Hindlimb muscle (tissue), 1 donor: ENCODE results near the gene ZMYND10. TPM values are rescaled to one million over a fixed set of nuclear protein-coding genes. Genes with fewer than 3 reads are reported as not detected.

Experiments
- DNase-seq: peaks from one replicate; pipeline ENCODE4 v3.0.0-alpha.2; 2013
- polyA plus RNA-seq: library from polyadenylated mRNA; unstranded; fragments of 120-200 nt; gene quantifications from one replicate; pipeline ENCODE4 v1.2.1, GENCODE V29; 2013; ENCODE audit not compliant: insufficient read length

Gene ZMYND10
- 1.4 TPM for polyA plus RNA-seq

DNA sequence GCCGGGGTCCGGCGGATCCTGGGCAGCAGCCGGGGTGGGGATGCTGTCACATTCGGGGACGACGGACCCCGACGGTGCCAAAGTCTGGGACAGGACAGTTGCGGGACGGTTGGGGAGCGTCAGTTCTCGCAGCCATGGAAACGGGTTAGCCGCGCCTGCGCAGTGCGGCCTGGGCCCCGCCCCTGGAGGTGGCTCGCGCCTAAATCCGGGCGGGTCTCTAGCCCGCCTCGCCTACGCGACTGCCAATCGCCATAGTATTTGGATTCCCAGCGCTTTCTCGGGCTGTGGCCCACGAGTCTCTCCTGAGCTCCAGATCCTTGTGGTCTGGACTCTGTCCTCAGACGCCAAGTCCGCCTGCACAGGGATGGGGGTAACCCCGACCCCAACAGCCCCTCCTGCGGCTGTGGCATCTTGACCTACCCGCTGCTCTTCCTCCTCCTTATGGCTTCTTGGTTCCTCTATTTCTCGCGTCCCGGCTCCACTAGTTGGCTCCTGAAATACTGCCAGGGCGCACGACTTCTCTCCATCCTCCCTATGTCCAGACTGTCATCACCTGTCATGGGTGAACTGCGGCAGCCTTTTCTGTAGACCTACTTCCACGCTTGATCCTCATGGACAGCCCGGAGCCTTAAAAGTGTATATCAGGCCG, at the start of gene ZMYND10:
ZMYND10 (minus strand) TSS at position 147 of the 649 bp plus-strand sequence. CDS start 153 bp downstream, outside the sequence.
- DNase-seq = no peak

DNA sequence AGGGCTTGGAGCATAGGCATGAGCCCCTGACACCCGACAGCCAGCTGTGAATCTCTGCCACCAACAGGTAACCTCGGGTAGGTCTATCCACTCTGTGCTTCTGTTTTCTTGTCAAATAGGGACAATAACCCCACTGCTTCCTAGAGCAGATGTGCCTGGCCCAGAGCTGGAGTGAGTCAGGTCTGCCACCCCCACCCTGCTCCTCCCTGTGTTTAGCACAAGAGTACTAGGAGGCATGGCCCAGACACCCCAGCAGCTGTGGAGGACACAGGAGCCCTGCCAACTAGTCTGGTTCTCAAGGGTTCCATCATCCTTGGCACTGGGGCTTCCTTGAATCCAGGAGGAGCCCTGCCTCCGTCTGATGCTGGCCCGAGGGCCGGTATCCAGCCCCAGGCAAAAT, 47.5 kb upstream of the ZMYND10 start:
- DNase-seq = no peak

DNA sequence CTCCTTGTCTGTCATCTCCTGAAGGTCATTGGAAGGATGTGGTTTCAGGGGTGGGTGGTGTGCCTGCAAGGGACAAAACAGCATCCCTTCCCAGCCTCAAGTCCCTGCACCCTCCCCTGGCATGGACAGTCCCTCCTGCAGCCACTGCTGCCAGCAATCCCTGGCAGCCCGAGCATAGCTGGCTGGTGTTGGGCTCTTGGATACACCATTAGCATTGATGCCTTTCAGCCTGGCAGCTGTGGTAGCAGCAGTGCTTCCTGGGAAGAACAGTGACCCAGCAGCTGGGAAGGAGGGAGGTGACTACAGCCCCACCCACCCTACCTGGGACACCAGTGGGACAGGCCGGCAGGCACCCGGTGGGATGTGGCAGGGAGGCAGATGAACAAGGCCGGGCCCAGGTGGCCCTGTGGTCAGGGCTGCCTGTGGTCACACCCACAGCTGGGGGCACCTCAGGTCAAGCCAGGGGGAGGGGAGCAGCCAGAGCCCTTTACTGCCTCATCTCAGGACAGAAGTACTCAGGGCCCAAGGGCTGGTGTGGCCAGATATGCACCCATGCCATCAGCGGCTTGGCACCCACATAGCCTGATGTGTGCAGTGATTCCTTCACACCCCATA, 46.7 kb upstream of the ZMYND10 start:
- DNase-seq = no peak

DNA sequence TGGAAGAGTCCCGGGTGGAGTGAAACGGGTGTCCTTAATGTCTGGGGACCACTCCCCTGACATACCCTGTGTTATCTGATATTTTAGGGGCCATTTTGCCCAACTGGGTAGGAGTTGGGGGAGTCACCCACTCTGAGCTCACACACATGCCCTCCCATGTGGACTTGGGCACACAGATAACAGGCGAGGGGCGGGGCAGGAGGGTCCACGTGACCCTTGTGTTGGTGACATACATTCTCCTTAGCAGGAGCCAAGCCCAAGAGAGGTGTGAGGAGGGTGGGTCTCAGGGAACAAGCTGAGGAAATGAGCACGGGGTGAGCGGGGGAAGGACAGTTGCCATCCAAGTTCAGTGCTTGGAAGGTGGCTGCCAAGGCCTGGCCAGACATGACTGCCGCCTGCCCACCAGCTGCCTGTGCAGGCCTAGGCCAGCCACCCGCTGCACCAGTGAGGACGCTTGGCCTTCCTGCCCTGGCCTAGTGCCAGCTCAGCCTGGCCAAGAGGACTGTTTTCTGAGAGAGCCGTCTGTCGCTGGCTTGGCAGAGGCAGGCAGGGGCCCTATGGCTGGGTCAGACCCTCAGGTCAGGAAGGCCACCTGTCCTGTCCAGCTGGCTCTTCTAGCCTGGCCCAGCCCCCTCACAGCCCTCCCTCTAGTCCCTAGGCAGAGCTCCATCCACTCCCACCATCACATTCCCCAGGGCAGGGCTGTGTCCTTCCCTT, 45.1 kb upstream of the ZMYND10 start:
- DNase-seq = peak; percentile 55

DNA sequence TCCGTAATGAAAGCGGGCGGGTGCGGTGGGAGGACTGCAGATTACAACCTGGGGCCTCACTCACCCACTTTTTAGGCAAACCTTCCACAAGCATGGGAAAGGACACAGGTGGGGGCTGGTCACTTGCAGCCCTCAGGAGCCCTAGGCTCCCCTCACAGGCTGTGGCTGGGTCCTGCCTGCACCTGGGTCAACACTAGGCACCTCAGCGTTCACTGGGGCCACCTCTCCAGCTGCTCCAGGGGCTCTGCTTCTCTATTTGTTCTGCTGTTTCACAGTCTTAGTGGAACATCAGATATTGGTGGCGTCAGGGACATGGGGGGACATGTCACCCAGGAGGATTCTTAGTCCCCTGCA, 43.9 kb upstream of the ZMYND10 start:
- DNase-seq = no peak

DNA sequence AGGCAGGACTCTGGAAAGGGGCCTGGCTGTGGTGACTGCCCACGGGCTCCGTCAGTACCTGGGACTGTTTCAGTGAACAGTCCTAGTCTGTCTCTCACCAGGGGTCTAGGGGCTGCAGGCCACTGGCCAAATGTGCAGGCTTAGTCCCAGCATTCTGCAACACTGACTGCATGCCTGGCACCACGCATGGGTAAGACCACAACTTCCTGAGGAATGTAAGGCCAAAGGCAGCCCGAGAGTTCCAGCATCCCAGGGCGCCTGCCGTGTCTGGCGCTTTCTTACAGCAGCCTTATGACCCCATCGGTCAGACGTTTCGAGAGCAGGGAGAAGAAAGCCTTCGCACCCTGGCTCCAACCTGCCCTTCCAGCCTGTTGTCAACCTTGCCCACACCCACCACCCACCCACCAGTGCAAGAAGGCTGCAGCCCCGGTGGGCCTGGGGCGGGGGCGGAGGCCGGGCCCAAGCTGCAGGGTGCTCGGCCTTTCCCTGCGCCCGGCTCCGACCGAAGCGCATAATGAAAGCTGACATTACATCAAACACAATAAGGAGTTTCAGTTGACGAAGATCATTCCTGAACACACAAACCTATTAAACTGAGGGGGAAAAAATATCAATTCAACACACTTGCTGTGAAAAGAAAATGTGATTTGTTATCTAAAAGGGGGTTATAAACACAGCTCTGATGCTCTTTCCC, 43.3 kb upstream of the ZMYND10 start:
- no peak for DNase-seq

DNA sequence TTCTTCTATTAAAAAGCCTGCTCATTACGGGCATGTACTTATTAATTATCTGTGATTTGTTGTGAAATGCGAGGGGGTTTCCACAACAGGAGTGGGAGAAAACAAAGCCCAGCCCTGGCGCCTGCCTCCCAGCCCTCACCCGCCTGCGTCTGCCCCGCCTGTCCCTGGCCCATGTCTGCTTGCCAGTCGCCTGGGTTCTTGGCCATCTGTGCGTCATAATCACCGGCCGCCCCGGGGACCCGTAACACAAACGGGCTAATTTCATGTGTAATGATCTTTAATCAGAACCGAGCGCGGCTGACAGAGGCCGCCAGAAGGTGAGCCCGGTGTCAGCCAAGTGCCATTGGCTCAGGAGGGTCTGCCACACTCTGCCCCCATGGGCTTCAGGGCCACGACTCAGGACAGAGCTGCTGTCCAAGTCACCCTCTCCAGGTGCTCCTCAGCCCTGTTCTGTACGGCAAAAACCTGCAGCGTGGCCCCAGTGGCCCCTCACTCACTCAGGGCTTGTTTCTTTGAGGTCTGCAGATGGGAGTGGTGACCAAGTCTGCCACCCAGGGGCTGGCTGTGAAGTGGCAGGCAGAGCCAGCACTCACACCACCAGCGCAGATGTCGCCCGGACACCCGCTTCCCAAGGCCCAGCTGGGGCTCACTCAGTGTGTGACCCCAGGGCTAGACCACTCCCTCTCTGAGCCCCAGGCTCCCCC, 42.6 kb upstream of the ZMYND10 start:
- no peak for DNase-seq

DNA sequence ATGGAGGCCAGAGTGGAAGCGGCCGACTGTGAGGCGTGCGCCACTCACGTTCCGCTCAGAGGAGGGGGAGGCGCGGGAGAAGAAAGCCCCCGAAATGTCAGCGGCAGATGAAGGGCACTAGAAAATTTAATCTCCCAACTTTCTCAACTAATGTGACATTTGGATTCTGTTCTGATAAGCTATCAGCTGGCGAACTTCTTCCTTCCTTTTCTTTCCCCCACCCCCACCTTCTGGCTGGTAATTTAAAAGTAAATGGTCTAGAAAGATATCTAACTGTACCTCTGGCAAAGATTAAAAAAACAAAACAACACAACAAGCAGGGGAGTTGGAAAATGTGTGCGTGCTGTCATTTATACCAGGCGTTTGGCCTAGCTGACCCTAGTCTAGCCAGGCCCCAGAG, 40.2 kb upstream of the ZMYND10 start:
- DNase-seq = no peak

DNA sequence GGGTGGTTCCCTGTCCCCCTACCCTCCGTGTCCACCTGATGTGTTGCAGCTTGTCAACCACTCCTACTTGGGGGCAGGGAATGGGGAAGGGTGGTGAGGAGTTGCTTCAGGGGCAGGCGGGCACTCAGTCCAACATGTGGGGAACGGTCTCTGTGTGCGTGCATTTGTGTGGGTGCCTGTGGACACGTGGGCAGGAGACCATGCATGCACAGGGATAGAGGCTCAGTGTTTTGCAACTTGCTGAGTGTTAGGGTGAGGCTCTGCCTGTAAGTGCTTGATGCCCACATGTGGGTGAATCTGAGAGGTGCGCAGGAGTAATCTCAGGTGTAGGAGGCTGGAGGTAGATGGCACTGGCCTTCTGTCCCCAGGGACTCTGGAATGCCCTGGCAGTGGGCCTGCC, 38.2 kb upstream of the ZMYND10 start:
- no peak for DNase-seq

DNA sequence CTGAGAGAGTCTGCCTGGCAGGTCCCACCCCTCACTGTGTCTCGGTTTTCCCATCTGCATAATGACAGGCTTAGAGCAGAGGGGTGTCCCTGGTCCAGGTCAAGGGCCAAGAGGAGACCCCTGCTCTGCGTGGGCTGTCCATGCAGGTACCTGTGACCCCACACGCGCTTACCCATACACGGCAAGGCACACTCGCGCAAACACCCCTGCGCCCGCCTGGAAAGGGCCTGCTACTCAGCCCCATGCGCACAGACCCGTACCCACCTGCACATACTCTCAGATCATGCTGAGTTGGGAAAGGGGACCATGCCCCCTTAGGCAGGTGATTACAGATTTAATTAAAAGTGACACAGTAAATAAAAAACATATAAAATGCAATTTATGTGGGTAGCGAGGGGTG, 37.2 kb upstream of the ZMYND10 start:
- no peak for DNase-seq

DNA sequence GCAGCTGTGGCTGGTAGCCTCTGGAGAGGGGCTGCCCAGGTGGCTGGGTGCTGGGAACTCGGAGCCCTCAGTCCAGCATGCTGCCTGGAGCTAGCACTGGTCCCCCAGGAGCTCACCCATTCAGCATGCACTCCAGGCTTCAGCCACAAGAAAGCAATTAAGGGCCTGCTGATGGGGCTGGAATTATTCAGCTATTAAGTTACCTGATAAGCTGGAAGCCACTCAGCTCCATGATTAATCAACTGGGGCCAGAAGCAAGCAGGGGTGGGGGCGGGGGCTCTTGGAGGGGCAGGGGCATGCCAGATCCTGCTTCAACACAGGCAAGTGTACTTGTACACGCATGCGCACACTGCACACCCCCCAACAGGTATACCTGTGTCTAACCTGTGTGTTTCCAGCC, 35.9 kb upstream of the ZMYND10 start:
- DNase-seq = no peak

DNA sequence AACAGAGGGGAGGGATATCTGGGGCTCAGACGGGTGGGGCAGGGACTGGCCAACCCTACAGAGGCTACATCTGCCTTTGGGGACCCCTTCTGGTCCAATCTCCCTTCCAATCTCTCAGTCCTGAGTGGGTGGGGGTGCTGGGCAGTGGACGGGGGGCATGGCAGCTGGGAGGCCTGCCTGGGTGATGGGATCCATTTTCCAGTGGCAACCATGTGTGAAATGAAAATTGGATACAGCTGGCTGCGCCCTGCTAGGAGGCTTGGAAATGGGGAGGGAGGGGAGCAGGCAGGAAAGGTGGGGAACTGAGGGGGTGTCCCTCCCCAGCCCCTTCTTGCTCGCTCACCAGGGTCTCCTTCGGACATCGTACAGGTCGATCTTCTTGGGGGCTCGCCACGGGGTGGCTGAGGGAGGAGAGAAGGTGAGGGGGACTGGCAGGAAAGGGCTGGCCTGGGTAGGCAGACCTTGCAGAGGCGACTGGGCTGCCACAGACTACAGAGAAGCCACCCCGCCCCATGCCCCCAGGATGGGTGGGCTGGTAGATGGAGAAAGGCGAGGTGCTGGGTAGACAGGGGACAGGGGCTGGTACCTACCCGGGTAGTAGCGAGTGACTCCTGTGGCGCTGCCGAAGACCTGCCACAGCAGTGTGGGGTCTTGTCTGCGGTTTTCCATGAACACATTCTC, 35.0 kb upstream of the ZMYND10 start:
- no peak for DNase-seq

DNA sequence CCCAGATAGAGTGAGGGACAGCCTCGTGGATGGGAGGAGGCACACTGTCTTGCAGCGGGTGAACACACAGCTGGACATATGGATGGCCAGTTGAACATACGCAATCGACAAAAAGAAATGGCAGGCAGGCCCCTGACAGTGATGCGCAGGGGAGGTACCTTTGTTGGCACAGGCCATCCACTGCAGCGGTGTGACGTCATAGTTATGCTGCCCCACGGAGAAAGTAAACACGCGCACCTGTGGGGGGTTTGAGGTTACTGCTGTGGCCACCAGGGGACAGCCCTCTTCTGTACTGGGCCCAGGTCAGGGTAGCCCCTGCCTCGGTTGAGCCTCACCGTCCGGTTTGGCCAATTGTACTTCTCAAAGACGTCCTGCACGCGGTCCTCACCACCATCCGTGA, 33.2 kb upstream of the ZMYND10 start:
- DNase-seq = no peak

DNA sequence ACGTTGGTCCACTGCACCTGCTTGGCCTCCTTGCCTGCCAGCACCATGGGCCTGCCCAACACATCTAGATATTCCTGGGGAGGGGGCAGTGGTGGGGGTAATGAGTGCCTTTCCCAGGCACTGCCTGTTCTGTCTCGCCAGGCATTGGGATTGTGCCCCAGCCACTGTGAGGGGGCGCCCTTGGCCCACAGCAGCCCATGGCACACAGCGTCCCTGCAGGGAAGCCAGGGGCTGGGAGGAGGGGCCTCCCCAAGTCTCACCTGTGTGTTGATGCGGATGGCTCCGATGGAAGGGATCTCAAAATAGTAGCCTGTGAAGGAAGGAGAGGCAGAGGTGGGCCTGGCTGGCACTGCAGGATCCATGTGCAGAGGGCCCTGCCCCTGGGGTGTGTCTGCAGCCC, 32.5 kb upstream of the ZMYND10 start:
- DNase-seq = no peak

DNA sequence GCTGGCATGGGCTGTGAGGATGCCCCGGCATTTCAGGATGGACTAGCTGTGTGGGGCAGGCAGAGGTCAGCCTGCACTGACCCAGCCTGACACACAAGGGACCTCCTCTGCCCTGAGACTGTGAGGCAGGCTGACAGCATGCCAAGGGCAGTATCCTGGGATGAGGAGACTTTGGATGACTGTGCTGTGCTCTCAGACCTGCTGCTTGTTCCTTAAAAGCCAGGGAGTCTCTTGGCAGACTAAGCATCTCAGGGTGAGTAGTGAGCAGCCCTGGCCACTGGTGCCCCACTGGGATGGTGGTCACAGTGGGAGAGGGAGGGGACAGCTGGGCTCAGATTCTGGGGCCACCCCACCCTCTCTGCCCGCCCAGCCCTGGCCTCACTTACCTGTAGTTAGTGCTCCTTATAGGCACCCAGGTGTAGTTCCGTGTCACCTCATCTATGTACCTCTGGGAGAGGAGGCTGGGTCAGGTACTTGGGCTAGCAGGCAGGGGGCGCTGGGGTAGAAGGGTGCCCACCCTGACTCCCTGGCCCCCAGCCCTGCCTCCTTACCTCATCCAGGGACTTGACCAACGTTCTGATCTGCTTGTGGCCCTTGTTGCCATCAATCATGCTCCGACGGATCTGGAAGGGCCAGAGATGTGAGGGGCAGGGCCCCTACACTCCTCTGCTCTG, 29.9 kb upstream of the ZMYND10 start:
- no peak for DNase-seq

DNA sequence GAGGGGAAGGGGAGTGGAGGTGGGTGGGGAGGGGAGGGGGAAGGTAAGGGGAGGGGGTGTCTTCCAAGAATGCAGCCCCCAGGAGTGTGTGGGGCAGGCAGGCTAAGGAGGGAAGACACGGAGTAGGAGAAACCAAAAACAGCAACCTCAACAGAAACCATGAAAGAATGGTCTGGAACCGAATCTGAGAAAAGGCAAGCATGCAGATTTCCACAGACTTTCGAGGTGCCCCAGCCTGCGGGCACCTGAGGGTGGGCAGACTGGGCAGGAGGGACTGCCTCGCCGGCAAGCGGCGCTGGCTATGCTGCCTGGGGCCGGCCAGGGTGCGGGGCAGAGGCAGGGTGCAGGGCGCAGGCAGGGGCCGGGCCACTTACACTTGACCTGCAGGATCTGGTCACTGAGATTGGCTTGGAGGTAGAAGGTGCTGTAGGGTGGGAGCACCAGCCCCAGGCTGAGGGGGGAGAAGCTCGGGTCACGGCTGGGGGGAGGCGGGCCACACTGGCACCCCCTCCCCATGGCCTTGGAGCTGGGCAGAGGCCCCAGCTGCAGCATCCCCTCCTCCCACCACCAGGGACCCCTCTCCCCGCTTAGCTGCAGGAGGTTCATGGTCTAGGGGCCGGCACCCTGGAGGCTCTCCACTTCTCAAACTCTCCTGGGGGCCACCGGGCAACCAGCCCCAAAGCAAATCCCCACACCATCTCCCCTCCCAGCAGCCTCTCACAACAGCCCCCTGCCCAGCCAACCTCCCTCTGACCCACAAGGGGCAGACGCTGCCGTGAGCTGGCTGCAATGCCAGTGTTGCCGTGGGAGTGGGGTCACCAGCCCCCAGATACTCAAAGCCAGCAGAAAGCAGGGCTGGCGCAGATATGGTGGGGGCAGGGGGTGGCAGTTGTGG, 29.1 kb upstream of the ZMYND10 start:
- DNase-seq = no peak

DNA sequence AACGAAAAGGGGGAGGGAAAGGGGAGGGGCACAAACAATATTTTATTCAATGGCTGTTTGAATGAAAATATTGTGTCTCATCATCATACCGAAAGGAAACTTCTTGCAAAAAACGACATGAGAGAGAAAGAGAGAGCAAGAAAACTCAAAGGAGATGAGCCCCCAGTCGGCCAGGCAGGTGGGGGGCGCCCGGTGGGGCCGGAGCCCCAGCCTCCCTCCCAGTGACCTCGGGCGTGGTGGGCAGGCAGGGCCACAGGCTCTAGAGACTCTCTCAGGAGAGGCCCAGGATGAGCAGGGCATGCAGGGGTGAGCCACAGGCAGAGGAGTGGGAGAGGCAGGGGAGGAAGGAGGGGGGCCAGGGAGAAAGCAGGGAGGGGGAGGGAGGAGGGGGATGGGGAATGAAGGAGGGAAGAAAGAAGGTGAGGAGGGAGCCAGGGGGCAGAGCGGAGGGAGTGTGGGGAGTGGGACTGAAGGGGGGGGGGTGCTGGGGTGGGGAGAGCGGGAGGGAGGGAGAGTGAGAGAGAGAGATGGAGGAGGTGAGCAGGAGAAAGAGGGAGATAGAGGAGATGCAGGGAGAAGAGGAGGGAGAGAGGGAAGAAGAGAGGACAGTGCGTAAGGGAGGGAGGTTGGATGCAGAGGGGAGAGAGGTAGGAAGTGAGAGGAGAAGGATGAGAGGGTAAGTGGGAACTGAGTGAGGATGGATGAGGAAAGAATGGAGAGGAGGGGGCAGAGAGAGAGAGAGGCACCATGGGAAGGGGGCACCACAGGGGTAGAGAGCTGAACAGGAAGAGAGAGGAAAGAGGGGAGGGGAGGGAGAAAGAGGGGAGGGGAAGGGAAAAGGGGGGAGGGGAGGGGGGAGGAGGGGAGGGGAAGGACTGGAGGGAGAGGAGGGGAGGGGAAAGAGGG, 27.9 kb upstream of the ZMYND10 start:
- DNase-seq = no peak

DNA sequence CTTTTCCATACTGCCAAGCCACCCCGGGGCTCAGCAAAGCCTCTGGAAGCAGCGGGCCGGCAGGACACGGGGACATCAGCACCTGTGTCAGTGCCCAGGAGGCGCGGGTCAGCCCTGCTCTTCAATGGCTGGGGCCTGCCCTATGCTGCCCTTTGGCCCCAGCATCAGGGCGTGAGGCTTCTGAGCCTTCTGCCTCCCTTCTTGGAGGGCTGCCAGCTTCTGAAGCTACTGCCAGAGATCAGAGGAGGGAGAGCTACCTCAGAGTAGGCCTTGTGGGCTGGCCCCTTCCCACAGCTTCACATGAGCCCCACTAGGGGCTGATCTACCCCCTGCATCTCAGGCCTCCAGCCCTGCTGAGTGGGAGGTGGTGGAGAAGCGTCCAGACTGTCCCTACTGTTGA, 26.8 kb upstream of the ZMYND10 start:
- no peak for DNase-seq

DNA sequence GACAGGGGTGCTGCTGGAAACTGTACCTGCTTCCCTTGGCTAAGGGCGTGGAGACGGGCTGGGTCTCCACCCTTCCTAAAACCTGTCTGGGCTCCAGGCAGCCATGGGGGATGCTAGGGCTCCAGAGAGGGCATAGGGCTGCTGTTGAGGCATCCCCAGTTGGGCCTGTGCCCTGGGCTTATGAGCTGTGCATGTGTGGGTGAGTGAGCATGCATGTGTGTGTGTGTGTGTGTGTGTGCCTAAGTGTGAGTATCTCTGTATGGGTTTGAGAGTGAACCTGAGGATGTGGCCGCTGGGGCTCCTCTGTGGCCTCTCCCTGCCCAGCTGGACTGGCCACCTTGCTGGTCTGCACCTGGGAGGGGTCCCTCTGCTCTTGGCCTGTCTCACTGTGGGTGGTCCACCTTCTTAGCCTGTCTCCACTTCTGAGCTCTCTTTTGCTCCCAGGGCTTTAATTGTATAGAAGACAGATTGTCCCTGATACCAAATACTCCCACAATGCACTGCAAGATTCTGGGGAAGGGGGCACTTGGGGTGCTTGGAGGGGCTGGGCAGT, 25.7 kb upstream of the ZMYND10 start:
- DNase-seq = no peak
